HepG2 (cell line): ENCODE results near the gene ANKRD12.

ENCODE experiments used
- ZNF335 ChIP-seq: sonication (generic); formaldehyde crosslinking; IDR thresholded peaks from 2 replicates; pipeline ENCODE4 v1.4.0; 2020; ENCODE audit warnings: missing genetic modification reagents
- ZNF850 ChIP-seq: sonication (generic); formaldehyde crosslinking; conservative IDR thresholded peaks from 2 replicates; pipeline ENCODE4 v1.9.0; 2021; ENCODE audit warnings: mild to moderate bottlenecking, missing genetic modification reagents

DNA sequence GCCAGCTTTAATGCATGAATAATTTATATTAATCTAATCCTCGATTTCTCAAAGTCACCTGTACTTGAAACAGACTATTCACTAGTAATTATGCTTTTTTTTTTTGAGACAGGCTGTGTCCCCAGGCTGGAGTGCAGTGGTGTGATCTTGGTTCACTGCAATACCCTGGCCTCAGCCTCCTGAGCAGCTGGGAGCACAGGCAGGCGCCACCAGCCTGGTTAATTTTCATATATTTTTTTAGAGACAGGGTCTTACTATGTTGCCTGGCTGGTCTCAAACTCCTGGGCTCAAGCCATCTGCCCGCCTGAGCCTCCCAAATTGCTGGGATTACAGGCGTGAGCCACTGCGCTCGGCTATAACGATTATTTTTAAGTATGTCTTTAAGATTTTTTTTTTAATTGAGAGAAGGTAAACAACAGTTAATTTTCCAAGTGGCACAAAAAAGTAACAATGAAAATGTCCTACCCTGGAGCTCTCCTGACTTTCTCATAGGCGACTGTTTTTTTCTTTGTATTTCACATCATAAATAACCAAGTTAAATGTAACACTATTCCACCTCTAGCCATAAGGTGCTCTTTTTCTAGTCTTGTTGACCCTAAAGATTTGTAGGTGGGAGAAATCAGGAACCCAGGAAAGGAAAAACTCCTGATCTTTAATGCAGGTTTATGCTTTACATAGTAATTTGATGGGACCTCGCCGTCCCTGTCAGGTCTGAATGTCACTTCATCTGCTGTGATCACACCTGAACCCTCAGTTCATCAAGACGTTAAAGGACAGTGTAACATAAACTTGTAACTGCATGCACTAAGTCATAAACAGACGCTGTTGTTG lies 1.3 kb upstream of the ANKRD12 start:
- TF ChIP-seq ZNF850 (CRISPR knock-in tag) (no peak), ZNF335 (CRISPR knock-in tag) (no peak)
